ENCODE results near the gene MYH14. TPM values are rescaled to one million over a fixed set of nuclear protein-coding genes. Genes with fewer than 3 reads are reported as not detected.

MYH14 gene
- total and polyA plus RNA-seq, 2 of the 4 experiments (the other 2 are of a cell fraction), result not detected

DNA sequence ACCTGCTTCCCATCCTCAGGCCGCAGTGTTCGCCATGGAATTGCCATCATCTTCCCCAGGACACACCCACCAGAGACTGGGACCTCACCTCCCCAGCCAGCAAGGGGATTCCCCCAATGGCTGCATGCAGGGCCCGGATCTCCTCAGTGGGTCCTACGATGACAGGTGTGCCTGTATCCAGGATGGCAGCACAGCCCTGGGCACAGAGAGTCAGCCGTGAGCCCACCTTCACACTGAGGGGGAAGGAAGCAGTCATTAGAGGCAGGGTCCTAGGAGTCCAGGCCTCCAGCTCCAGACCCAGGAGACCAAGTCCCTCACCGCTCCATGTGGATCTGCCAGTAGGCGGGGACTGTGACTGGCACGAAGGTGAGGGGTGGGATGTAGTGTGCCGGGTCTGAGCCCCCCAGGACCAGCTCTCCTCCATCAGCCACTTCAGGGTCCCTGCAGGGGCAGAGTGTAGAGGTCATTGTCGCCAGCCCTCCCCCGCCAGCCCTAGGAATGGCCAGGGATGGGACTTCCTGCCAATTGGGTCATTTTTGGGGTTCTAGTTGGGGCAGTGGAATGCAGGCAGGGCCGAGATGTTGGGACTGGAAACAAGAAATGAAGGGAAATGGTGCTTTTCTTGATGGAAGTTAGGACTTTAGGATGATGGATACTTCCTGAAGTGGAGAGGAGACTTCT is 131.5 kb downstream of the MYH14 start:
- no peak overlapping the region for H3K27ac ChIP-seq (ENCODE audit: insufficient read depth, low read length)
- no peak overlapping the region for H3K56ac ChIP-seq (ENCODE audit: extremely low read depth, insufficient read depth, low read length)
- intact Hi-C loops (cut with micrococcal nuclease), result no loop called here
- H3K79me1 ChIP-seq (ENCODE audit: low read depth in 1 of 2, low read length in 2 of 2), result no peaks in the 10 kb centered on the region
- peaks cover 25% of the 10 kb centered on the region for H3K27me3 ChIP-seq (ENCODE audit: control insufficient read depth, insufficient read depth, low read length)
- H4K8ac ChIP-seq (ENCODE audit: low read depth in 2 of 2, low read length in 2 of 2), result no peak overlapping the region
- no peak overlapping the region for H3K4me3 ChIP-seq (ENCODE audit: insufficient read depth, low read depth, low read length)
- no peak overlapping the region for H2BK120ac ChIP-seq (ENCODE audit: low read depth, low read length)
- BruUV-seq (replicated peaks), result no TSS peak
- H2BK20ac ChIP-seq (ENCODE audit: low read depth, low read length), result no peak overlapping the region
- no peak overlapping the region for H3K4ac ChIP-seq (ENCODE audit: low read depth, low read length)
- no peaks in the 10 kb centered on the region for H4K20me1 ChIP-seq (ENCODE audit: insufficient read depth, low read length)
- CTCF ChIA-PET, result no interaction called here
- no peak overlapping the region for H4K91ac ChIP-seq (ENCODE audit: insufficient read depth, low read depth, low read length)
- TF ChIP-seq, protein P1, sequence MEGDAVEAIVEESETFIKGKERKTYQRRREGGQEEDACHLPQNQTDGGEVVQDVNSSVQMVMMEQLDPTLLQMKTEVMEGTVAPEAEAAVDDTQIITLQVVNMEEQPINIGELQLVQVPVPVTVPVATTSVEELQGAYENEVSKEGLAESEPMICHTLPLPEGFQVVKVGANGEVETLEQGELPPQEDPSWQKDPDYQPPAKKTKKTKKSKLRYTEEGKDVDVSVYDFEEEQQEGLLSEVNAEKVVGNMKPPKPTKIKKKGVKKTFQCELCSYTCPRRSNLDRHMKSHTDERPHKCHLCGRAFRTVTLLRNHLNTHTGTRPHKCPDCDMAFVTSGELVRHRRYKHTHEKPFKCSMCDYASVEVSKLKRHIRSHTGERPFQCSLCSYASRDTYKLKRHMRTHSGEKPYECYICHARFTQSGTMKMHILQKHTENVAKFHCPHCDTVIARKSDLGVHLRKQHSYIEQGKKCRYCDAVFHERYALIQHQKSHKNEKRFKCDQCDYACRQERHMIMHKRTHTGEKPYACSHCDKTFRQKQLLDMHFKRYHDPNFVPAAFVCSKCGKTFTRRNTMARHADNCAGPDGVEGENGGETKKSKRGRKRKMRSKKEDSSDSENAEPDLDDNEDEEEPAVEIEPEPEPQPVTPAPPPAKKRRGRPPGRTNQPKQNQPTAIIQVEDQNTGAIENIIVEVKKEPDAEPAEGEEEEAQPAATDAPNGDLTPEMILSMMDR (conservative IDR thresholded peaks at IDR 0.05; ENCODE audit: low read depth, low read length), result no peak
- no peak for TF ChIP-seq RFX5 (IDR thresholded peaks at IDR 0.05; ENCODE audit: low read depth, low read length)
- no peak for TF ChIP-seq CHD1 (IDR thresholded peaks at IDR 0.05; ENCODE audit: low read depth, low read length)
- no peak for TF ChIP-seq MAZ (IDR thresholded peaks at IDR 0.05; ENCODE audit: borderline replicate concordance, low read depth, low read length)
- TF ChIP-seq CEBPB (IDR thresholded peaks at IDR 0.05; ENCODE audit: low read depth, low read length), result no peak
- no peak for TF ChIP-seq FOS (IDR thresholded peaks at IDR 0.05; ENCODE audit: low read depth, low read length)
- no peak for TF ChIP-seq MAFK (IDR thresholded peaks at IDR 0.05; ENCODE audit: low read depth, low read length)
- no peak for TF ChIP-seq BHLHE40 (IDR thresholded peaks at IDR 0.05; ENCODE audit: low read depth, low read length)
- no peak for TF ChIP-seq NFE2L2 (IDR thresholded peaks at IDR 0.05; ENCODE audit: low read depth, low read length)
- no peak for TF ChIP-seq RCOR1 (IDR thresholded peaks at IDR 0.05; ENCODE audit: insufficient replicate concordance, low read length)
- no peak for TF ChIP-seq MXI1 (IDR thresholded peaks at IDR 0.05; ENCODE audit: borderline replicate concordance, low read depth, low read length)
- TF ChIP-seq, protein P2, sequence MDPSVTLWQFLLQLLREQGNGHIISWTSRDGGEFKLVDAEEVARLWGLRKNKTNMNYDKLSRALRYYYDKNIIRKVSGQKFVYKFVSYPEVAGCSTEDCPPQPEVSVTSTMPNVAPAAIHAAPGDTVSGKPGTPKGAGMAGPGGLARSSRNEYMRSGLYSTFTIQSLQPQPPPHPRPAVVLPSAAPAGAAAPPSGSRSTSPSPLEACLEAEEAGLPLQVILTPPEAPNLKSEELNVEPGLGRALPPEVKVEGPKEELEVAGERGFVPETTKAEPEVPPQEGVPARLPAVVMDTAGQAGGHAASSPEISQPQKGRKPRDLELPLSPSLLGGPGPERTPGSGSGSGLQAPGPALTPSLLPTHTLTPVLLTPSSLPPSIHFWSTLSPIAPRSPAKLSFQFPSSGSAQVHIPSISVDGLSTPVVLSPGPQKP (IDR thresholded peaks at IDR 0.05; ENCODE audit: borderline replicate concordance, low read depth, low read length), result no peak
- no peak for TF ChIP-seq SMC3 (IDR thresholded peaks at IDR 0.05; ENCODE audit: low read depth, low read length)
- no peak for TF ChIP-seq USF2 (IDR thresholded peaks at IDR 0.05; ENCODE audit: low read depth, low read length)
- no peak for TF ChIP-seq RAD21 (IDR thresholded peaks at IDR 0.05; ENCODE audit: low read length)
- H3K9me3 ChIP-seq (ENCODE audit: control insufficient read depth, insufficient read depth, low read length), result peaks cover 3% of the 10 kb centered on the region
- WGBS, 2 experiments (ENCODE audit: extremely low coverage in 2 of 2, insufficient read length in 1 of 2), result 73% methylated on average over 3 of the region's 12 CpGs; no CpG with 5 or more reads in 1 of the 2 experiments
- H3K4me2 ChIP-seq (ENCODE audit: low read depth, low read length), result no peak overlapping the region
- no peak overlapping the region for H3K14ac ChIP-seq (replicated peaks; ENCODE audit: low read depth, low read length)
- no peak overlapping the region for H2AK9ac ChIP-seq (replicated peaks; ENCODE audit: low read depth, low read length, poor library complexity)
- no peak overlapping the region for H3K18ac ChIP-seq (ENCODE audit: low read depth, low read length)
- H2AK5ac ChIP-seq (ENCODE audit: low read depth, low read length), result no peak overlapping the region
- DNase-seq (no peak), ATAC-seq (ENCODE audit: low read depth) (no peak)
- in situ Hi-C loops (cut with MboI; ENCODE audit: low sequenced_read_pairs), result no loop called here
- H4K5ac ChIP-seq (ENCODE audit: low read depth, low read length), result no peak overlapping the region
- no peak overlapping the region for H2AFZ ChIP-seq (replicated peaks; ENCODE audit: low read length, poor library complexity)
- no peak overlapping the region for H2BK5ac ChIP-seq (ENCODE audit: low read depth, low read length, poor library complexity, severe bottlenecking)
- no peak overlapping the region for H3K9ac ChIP-seq (ENCODE audit: low read depth, low read length)
- dilution Hi-C loops (cut with HindIII; ENCODE audit: low sequenced_read_pairs, unreplicated experiment), result no loop called here
- no peak overlapping the region for H3K23ac ChIP-seq (ENCODE audit: low read depth, low read length)
- no peaks in the 10 kb centered on the region for H3K36me3 ChIP-seq (ENCODE audit: control insufficient read depth, insufficient read depth, low read length)
- H3K9me1 ChIP-seq (ENCODE audit: insufficient read depth, low read length), result no peaks in the 10 kb centered on the region; the same call in 1 of the 2 replicates
- no peak overlapping the region for H2BK15ac ChIP-seq (ENCODE audit: low read depth, low read length)
- POLR2A ChIA-PET (ENCODE audit: unreplicated experiment), result no interaction called here
- H3K4me1 ChIP-seq (ENCODE audit: control insufficient read depth, insufficient read depth, low read length), result no peaks in the 10 kb centered on the region

Measured in IMR-90 (cell line).